ENCODE results near the gene GON7.
"Not testable (repeated sequence)": the region's sequence is repeated elsewhere in the genome, so short reads cannot be mapped to it uniquely, and the experiment has no call there.

Gene GON7

GRCh38 chr14:93158349-93158748 lies 48.5 kb downstream of the GON7 start:
- not testable (repeated sequence) for DNase-seq (ENCODE audit: low read depth)

GRCh38 chr14:93156693-93157369 lies 50.0 kb downstream of the GON7 start:
- no peak for DNase-seq (ENCODE audit: low read depth)

- DNase-seq (ENCODE audit: low read depth): no peak
Measured at GRCh38 chr14:93155667-93156066, 51.2 kb downstream of the GON7 start.

GRCh38 chr14:93153121-93153520 lies 53.7 kb downstream of the GON7 start:
- no peak for DNase-seq (ENCODE audit: low read depth)
